Measurements from ENCODE around the gene TLE1. TPM values are rescaled to one million over a fixed set of nuclear protein-coding genes. Genes with fewer than 3 reads are reported as not detected.
A peak's percentile ranks its signal among the peaks of the same experiment; 100 is the strongest.

Gene TLE1
- total and polyA plus RNA-seq, 2 of the 4 experiments (the other 2 are of a cell fraction): 36.0 to 51.0 TPM

GRCh38 chr9:81652058-81652687 lies 37.2 kb downstream of the TLE1 start:
- Histone ChIP-seq H2BK5ac (ENCODE audit: low read depth, low read length, poor library complexity, severe bottlenecking) (peak overlapping the region; percentile 35), H2AK9ac (replicated peaks; ENCODE audit: low read depth, low read length, poor library complexity) (no peak overlapping the region), H3K27me3 (ENCODE audit: control insufficient read depth, insufficient read depth, low read length) (no peaks in the 10 kb centered on the region), H4K8ac (ENCODE audit: low read depth in 2 of 2, low read length in 2 of 2) (no peak overlapping the region), H2AFZ (replicated peaks; ENCODE audit: low read length, poor library complexity) (no peak overlapping the region), H2BK20ac (ENCODE audit: low read depth, low read length) (no peak overlapping the region), H3K4me2 (ENCODE audit: low read depth, low read length) (no peak overlapping the region), H3K23ac (ENCODE audit: low read depth, low read length) (no peak overlapping the region), H4K5ac (ENCODE audit: low read depth, low read length) (0 out of 2 replicates have a peak overlapping the region, but pooled peaks have one; percentile 4), H3K9me3 (ENCODE audit: control insufficient read depth, insufficient read depth, low read length) (no peaks in the 10 kb centered on the region), H4K91ac (ENCODE audit: insufficient read depth, low read depth, low read length) (peak overlapping the region; percentile 64; the same call in 1 of the 2 replicates), H3K4ac (ENCODE audit: low read depth, low read length) (peak overlapping the region; percentile 14; the same call in 1 of the 2 replicates), H3K4me1 (ENCODE audit: control insufficient read depth, insufficient read depth, low read length) (peaks cover 18% of the 10 kb centered on the region), H3K18ac (ENCODE audit: low read depth, low read length) (peak overlapping the region; percentile 40; the same call in 1 of the 2 replicates), H3K79me1 (ENCODE audit: low read depth in 1 of 2, low read length in 2 of 2) (peaks cover 36 to 44% of the 10 kb centered on the region in 2 experiments), H3K27ac (ENCODE audit: insufficient read depth, low read length) (no peak overlapping the region), H3K9ac (ENCODE audit: low read depth, low read length) (no peak overlapping the region), H2BK15ac (ENCODE audit: low read depth, low read length) (0 out of 3 replicates have a peak overlapping the region, but pooled peaks have one; percentile 25), H2BK120ac (ENCODE audit: low read depth, low read length) (no peak overlapping the region), H3K9me1 (ENCODE audit: insufficient read depth, low read length) (peaks cover 11% of the 10 kb centered on the region), H3K56ac (ENCODE audit: extremely low read depth, insufficient read depth, low read length) (no peak overlapping the region), H3K14ac (replicated peaks; ENCODE audit: low read depth, low read length) (peak overlapping the region; percentile 2), H4K20me1 (ENCODE audit: insufficient read depth, low read length) (peaks cover 4% of the 10 kb centered on the region; the same call in 1 of the 2 replicates), H2AK5ac (ENCODE audit: low read depth, low read length) (peak overlapping the region; percentile 72; the same call in 1 of the 2 replicates), H3K4me3 (ENCODE audit: insufficient read depth, low read depth, low read length) (no peak overlapping the region), H3K36me3 (ENCODE audit: control insufficient read depth, insufficient read depth, low read length) (peaks cover 15% of the 10 kb centered on the region)
- ATAC-seq (ENCODE audit: low read depth): no peak
- no peak for DNase-seq
- intact Hi-C loops (cut with micrococcal nuclease) (no loop called here), in situ Hi-C loops (cut with MboI; ENCODE audit: low sequenced_read_pairs) (no loop called here), dilution Hi-C loops (cut with HindIII; ENCODE audit: low sequenced_read_pairs, unreplicated experiment) (no loop called here)
- CTCF ChIA-PET: no interaction called here
- POLR2A ChIA-PET (ENCODE audit: unreplicated experiment): no interaction called here
- WGBS, 2 experiments (ENCODE audit: extremely low coverage in 2 of 2, insufficient read length in 1 of 2): no CpG with 5 or more reads among the region's 7 CpGs
- no TSS peak for BruUV-seq (replicated peaks)
- TF ChIP-seq CEBPB (IDR thresholded peaks at IDR 0.05; ENCODE audit: low read depth, low read length) (no peak), ELK1 (IDR thresholded peaks at IDR 0.05; ENCODE audit: borderline replicate concordance, low read depth, low read length) (no peak), POLR2A (IDR thresholded peaks at IDR 0.05; ENCODE audit: low read depth, low read length) (no peak), RAD21 (IDR thresholded peaks at IDR 0.05; ENCODE audit: low read length) (no peak), SMC3 (IDR thresholded peaks at IDR 0.05; ENCODE audit: low read depth, low read length) (no peak), MXI1 (IDR thresholded peaks at IDR 0.05; ENCODE audit: borderline replicate concordance, low read depth, low read length) (no peak), CHD1 (IDR thresholded peaks at IDR 0.05; ENCODE audit: low read depth, low read length) (no peak), FOS (IDR thresholded peaks at IDR 0.05; ENCODE audit: low read depth, low read length) (no peak), BHLHE40 (IDR thresholded peaks at IDR 0.05; ENCODE audit: low read depth, low read length) (no peak), RCOR1 (IDR thresholded peaks at IDR 0.05; ENCODE audit: insufficient replicate concordance, low read length) (no peak), USF2 (IDR thresholded peaks at IDR 0.05; ENCODE audit: low read depth, low read length) (no peak)

All from IMR-90 (cell line).